Progenitor cell of endocrine pancreas (in vitro differentiated cells): ENCODE results near the gene NEU1. TPM values are rescaled to one million over a fixed set of nuclear protein-coding genes. Genes with fewer than 3 reads are reported as not detected.

Source experiments
- DNase-seq: peaks from one replicate; pipeline ENCODE4 v3.0.0; 2021; ENCODE audit warnings: low spot score; ENCODE audit not compliant: unreplicated experiment
- H3K27ac Mint-ChIP-seq: 2 replicates; pipeline ENCODE4 v1.8.0; 2021; ENCODE audit warnings: mild to moderate bottlenecking, moderate library complexity, mixed read lengths
- H3K27me3 Mint-ChIP-seq: 2 replicates; pipeline ENCODE4 v1.8.0; 2021; ENCODE audit warnings: mixed read lengths
- H3K36me3 Mint-ChIP-seq: 2 replicates; pipeline ENCODE4 v1.8.0; 2022; ENCODE audit warnings: mixed read lengths; ENCODE audit not compliant: insufficient read depth
- H3K4me1 Mint-ChIP-seq: 2 replicates; pipeline ENCODE4 v1.8.0; 2021; ENCODE audit warnings: low read depth, mixed read lengths
- H3K4me3 Mint-ChIP-seq: 2 replicates; pipeline ENCODE4 v1.8.0; 2021; ENCODE audit warnings: low read depth, mild to moderate bottlenecking, moderate library complexity, mixed read lengths
- H3K9me3 Mint-ChIP-seq: 2 replicates; pipeline ENCODE4 v1.8.0; 2021; ENCODE audit warnings: low read depth, mixed read lengths
- total RNA-seq: library from RNA; stranded (reverse); gene quantifications from 2 replicates; pipeline ENCODE4 v1.2.1, GENCODE V29; 2021
- TF ChIP-seq, protein P1 (sequence below): fragments of 200-600 bp; sonication (generic); IDR thresholded peaks from one replicate; pipeline ENCODE4 v1.5.0; 2021; ENCODE audit warnings: antibody characterized with exemption, mild to moderate bottlenecking; ENCODE audit not compliant: unreplicated experiment

The NEU1 gene
- total RNA-seq, 1 donor from 2014 or later = 52.4 TPM

GRCh38 chr6:31878222-31878621, 15.6 kb upstream of the NEU1 start:
- no peaks in the 10 kb centered on the region for H3K9me3 Mint-ChIP-seq
- H3K36me3 Mint-ChIP-seq = peaks cover 14% of the 10 kb centered on the region
- TF ChIP-seq, protein P1, sequence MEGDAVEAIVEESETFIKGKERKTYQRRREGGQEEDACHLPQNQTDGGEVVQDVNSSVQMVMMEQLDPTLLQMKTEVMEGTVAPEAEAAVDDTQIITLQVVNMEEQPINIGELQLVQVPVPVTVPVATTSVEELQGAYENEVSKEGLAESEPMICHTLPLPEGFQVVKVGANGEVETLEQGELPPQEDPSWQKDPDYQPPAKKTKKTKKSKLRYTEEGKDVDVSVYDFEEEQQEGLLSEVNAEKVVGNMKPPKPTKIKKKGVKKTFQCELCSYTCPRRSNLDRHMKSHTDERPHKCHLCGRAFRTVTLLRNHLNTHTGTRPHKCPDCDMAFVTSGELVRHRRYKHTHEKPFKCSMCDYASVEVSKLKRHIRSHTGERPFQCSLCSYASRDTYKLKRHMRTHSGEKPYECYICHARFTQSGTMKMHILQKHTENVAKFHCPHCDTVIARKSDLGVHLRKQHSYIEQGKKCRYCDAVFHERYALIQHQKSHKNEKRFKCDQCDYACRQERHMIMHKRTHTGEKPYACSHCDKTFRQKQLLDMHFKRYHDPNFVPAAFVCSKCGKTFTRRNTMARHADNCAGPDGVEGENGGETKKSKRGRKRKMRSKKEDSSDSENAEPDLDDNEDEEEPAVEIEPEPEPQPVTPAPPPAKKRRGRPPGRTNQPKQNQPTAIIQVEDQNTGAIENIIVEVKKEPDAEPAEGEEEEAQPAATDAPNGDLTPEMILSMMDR = no peak
- H3K4me3 Mint-ChIP-seq = peak overlapping the region; percentile 60
- no peak for DNase-seq
- H3K27me3 Mint-ChIP-seq = no peaks in the 10 kb centered on the region
- H3K4me1 Mint-ChIP-seq = peaks cover 17% of the 10 kb centered on the region
- H3K27ac Mint-ChIP-seq = peak overlapping the region; percentile 91

- Mint-ChIP-seq H3K27ac (peak overlapping the region; percentile 91), H3K27me3 (no peaks in the 10 kb centered on the region), H3K9me3 (no peaks in the 10 kb centered on the region), H3K4me3 (peak overlapping the region; percentile 60), H3K4me1 (peaks cover 17% of the 10 kb centered on the region), H3K36me3 (peaks cover 14% of the 10 kb centered on the region)
- TF ChIP-seq, protein P1 = no peak
- DNase-seq = no peak
These were observed 15.1 kb upstream of the NEU1 start for GRCh38 chr6:31877651-31878161.

GRCh38 chr6:31877125-31877650, 14.6 kb upstream of the NEU1 start:
- Mint-ChIP-seq H3K27ac (peak overlapping the region; percentile 91), H3K27me3 (no peaks in the 10 kb centered on the region), H3K36me3 (peaks cover 14% of the 10 kb centered on the region), H3K4me1 (peaks cover 17% of the 10 kb centered on the region), H3K9me3 (no peaks in the 10 kb centered on the region), H3K4me3 (no peak overlapping the region)
- DNase-seq = no peak
- TF ChIP-seq, protein P1 = no peak

DNA sequence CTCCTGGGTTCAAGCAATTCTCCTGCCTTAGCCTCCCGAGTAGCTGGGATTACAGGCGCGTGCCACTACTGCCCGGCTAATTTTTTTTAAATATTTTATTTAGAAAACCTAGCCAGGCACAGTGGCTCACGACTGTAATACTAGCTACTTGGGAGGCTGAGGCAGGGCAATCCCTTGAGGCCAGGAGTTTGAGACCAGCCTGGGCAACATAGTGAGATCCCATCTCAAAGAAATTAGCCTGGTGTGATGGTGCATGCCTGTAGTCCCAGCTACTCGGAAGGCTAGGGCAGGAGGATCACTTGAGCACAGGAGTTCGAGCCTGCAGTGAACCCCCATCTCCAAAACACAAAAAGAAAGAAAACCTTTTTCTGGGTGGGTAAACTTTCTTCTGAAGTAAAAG, 13.7 kb upstream of the NEU1 start:
- Mint-ChIP-seq H3K9me3 (no peaks in the 10 kb centered on the region), H3K4me1 (peaks cover 17% of the 10 kb centered on the region), H3K4me3 (no peak overlapping the region), H3K36me3 (peaks cover 12% of the 10 kb centered on the region), H3K27me3 (no peaks in the 10 kb centered on the region), H3K27ac (no peak overlapping the region)
- TF ChIP-seq, protein P1 = no peak
- no peak for DNase-seq

GRCh38 chr6:31875877-31876276, 13.3 kb upstream of the NEU1 start:
- Mint-ChIP-seq H3K36me3 (peaks cover 7% of the 10 kb centered on the region), H3K27me3 (no peaks in the 10 kb centered on the region), H3K9me3 (no peaks in the 10 kb centered on the region), H3K27ac (no peak overlapping the region), H3K4me3 (no peak overlapping the region), H3K4me1 (peaks cover 17% of the 10 kb centered on the region)
- TF ChIP-seq, protein P1 = no peak
- DNase-seq = no peak
